Erythroblast (primary cell): ENCODE data around the gene TOR4A.

ENCODE experiments used
- DNase-seq, 2 experiments: peaks; one replicate each; lab custom pipeline; 2025; lab: John Stamatoyannopoulos, UW
- GATA1 ChIP-seq: IDR thresholded peaks from 2 replicates; pipeline ENCODE4 v1.6.1; 2011; ENCODE audit warnings: low read depth, mild to moderate bottlenecking, control low read depth, low read length, moderate library complexity
- POLR2A ChIP-seq: IDR thresholded peaks from 2 replicates; pipeline ENCODE4 v1.6.1; 2011; ENCODE audit warnings: mild to moderate bottlenecking, low read length

The TOR4A gene

DNA sequence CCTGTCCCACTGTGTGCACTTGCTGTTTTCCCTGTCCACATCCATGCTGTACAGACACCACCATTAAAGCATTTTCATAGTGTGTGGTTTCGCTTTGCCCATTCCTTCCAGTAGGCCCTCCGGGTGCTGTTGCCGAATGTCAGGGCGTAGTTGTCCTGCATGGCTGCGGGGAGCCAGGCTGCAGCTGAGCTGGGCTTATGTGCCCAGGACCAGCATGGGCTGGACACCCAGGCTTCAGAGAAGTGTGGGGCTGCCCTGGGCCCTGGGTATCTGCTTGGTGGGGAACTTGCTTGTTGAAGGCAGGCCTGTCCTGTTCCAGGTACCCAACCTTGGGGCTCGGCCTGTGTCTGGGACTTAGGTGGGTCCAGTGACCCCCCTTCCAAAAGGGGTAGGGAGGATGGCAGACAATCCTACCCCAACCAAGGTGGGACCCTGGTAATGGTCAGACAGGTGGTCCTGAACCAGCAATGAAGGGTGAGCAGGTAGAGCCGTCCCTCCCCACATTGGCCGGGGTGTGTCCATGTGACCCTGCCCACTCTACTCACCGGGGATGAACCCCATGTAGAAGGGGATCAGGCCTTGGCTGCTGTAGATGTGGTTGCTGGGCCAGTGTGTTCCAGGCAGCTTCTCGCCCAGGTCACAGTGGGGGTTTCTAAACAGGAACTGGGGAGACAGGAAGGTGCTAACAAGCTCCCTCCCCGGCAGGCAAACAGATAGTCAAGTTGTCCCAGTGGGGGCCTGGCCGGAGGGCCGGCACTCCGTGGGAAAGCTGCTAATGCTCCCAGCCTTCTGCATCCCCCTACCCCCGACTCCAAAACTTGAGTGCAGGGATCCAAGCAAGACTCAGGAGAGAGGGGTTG is 33.7 kb upstream of the TOR4A start:
- DNase-seq: peak; percentile 66 to 68
- TF ChIP-seq GATA1 (no peak), POLR2A (peak; percentile 82)

DNA sequence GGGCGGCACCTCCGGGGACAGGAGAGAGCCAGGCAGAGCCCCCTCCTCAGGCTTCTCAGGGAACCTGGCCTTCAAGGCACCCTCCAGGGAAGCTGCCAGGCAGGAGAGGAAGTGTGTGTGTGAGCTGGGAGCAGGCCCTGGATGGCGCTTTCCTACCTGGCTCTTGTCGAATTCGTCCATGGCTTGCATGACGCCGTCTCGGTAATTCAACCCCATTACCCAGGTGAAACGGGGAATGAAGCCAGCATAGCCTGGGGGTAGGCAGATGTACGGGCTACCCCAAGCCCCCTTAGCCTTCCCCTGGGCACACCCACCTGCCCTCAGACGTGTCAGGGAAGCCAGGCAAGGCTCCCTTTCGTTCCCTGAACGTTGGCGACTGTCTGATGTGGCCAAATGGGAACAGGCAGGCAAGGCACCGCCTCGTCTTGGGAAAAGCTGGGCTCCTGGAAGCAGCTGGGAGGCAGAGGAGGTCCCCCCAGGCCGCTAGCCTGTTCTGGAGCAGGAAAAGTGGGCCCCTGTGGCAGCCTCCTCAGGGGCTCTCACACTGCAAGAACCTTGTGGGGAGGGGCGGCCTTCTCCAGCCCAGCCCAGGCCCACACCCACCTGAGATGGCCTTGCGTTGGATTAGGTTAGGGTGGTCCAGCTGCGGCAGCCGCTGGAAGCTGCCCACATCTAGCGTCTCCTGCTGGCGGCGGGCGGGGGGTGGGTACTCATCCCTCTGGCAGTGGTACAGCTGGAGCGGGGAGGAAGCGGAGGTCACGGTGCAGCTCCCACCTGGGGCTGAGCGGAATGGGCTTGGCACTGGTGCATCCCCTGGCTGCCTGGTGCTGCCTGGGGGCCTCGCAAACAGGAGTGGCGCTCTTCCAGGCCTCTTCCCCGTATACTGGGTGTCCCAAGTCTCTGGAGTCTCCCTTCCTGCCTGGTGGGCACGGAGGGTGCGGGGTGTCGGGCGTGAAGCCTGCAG is 32.8 kb upstream of the TOR4A start:
- DNase-seq: peak in 1 of 2 experiments; percentile 60
- TF ChIP-seq GATA1 (no peak), POLR2A (no peak)

DNA sequence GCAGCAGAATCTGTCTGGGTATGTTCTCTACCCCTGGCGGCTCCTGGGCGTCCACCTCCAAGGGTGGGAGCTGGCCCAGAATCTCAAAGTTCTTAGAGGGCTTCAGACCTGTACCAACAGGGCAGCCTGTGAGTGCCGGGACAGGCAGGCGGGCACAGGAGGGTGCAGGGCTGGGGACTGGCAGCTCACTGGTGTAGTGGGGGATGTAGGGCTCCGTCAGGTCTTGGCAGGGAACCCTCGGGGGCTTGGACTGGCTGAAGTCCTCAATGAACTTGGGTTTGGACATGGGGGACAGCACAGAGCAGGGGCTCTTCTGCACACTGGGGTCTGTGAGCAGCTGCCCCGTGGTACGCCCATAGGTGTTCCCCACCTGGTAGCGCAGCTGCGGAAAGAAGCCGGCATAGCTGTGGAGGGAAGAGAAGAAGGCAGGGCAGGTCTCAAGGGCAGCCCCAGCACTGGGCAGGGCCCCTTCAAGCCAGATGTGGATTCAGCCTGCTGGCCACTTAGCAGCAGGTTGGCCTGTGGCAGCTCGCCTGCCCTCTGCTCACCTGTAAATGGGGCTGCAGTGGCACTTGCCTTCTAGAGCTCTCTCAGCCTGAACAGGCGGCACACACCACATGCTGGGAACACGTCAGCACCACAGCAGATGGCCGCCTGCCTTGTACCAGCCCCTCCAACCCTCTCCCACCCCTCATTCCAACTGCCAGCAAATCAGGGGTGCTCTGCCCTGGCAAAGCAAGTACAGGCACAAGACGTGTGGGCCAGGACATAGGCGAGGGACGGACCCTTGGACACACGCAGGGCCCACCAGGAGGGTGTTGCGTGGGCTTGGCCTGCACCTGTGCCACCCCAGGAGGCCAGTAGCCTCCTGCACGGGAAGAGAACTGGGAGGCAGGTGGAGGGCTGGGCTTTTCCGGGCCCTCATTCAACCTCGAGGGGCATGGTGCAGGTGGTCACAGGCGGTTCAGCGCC is 31.8 kb upstream of the TOR4A start:
- TF ChIP-seq GATA1 (no peak), POLR2A (no peak)
- DNase-seq: no peak

DNA sequence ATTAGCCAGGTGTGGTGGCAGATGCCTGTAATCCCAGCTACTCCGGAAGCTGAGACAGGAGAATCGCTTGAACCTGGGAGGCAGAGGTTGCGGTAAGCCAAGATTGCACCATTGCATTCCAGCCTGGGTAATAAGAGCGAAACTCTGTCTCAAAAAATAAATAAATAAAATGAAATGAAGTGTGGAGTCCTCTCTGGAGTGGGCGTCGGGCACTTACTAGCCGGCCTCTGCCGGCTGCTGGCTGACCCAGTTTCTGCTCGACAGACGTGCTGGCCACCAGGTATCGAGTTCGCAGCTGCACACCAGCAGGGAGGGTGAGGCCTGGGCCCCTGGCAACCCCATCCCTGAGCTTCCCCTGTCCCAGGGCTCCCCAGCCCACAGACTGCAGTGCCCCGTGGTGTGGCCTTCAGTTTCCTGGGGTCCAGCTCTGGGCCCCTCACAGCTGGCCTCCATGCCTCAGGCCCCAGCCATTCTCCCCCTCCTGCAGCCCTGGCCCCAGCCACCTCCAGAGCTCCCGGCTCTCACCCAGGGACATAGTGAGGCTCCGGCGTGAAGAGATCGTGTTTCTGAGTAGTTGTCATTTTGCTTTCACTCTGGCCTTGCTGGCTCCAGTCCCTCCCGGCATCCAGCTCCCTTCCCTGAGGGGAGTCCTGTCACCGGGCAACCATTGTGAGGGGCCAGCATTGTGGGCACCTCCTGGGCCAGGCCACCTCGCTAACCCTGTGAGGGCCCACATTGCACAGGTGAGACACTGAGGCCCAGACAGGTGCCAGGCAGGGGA is 30.2 kb upstream of the TOR4A start:
- TF ChIP-seq POLR2A (no peak), GATA1 (no peak)
- no peak for DNase-seq

DNA sequence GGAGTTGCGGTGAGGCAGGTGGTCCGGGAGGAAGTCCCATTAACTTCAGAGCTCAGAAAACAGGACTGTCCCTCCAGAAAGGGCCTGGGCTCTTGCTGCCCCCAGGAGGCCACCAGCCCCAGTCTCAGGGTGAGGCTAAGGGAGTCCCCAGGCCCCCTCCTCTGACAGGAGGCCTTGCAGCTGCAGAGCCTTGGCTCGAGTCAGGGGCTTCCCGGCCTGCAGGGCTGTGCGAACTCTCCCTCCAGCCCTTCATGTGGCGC is 29.7 kb upstream of the TOR4A start:
- DNase-seq: no peak
- TF ChIP-seq POLR2A (no peak), GATA1 (no peak)

DNA sequence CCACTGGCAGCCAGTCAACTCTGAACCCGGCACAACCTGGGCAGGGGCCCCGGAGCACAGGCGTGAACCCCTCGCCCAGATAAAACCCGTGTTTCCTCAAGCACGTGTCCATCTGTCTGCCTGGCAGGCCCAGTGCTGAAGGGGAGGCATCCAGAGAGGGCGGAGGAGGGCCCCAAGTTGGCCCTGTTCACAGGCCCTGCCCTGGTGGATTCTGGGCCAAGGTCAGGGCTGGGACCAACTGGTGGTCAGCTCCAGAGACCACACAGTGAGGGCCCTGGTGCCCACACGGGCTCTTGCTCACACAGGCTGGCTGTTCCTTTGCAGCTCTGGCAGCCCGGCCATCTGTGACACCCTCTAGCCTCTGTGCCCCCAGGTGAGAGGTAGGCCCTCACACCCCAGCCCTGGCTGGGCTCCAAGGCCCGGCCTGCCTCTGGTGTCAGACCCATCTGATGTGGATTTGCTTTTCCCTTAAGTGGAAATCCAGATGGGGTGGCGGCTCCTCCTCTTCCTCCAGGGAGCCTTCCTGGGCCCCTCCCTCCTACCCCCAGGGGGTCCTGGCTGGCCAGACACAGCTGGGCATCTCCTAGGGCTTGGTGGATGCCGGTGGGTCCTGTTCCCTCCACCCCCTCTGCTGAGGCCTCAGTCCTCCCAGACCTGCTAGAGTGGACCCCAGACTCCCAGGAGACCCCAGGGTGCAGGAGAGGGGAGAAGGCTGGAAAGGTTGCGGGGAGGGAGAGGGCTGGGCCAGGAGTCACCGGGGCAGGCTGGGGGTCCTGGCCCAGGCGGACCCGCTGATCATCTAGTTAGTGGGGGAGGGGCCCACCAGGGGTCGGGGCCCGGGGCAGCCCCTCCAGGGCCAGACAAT is 27.0 kb upstream of the TOR4A start:
- no peak for DNase-seq
- TF ChIP-seq POLR2A: no peak
- no peak for TF ChIP-seq GATA1

DNA sequence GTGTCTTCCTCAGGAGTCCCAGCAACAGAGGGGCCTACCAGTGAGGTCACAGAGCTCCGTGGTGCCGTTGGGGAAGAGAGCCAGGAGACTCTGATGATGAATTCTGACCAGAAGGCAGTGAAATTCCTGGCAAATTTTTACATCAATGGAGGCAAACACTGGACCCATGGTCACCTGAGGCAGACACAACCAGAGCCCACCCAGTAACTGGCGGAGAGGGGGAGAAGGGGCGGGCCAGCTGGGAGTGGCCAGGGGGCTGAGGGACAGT is 26.4 kb upstream of the TOR4A start, which contains the start of gene STPG3:
Gene STPG3 (plus strand): TSS at position 93 of the 268 bp plus-strand sequence. CDS start 1 bp downstream, at position 94.
- TF ChIP-seq GATA1: no peak
- no peak for TF ChIP-seq POLR2A
- DNase-seq: no peak

DNA sequence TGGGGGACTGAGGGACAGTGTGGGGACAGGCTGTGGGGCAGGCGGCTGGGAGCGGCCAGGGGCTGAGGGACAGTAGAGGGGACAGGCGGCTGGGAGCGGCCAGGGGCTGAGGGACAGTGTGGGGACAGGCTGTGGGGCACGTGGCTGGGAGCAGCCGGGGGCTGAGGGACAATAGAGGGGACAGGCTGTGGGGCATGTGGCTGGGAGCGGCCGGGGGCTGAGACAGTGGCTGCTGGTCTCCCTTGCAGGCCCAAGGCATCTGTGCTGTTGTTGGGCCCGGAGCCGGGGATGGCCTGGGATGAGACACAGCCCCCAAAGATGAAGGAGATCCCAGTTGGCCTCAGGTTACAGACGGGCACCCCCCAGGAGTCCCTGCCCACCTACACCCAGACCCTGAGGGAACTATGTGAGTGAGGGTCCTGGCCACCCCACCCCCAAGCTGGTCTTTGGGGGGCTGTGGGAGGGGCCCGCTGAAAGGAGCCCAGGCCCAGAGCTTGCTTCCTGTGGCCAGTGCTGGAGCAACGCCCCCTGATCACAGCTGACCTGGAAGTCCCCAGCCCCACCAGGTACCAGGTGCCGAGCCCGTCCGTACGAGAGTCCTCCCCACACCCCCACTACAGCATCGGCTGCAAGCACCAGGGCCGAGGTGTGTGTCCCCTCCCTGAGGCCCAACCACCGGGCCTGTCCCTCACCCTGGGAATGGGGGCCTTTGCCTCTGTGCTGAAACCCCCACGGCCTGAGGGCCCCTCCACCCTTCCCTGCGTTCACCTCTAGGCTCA is 25.8 kb upstream of the TOR4A start:
- TF ChIP-seq POLR2A (no peak), GATA1 (no peak)
- no peak for DNase-seq

DNA sequence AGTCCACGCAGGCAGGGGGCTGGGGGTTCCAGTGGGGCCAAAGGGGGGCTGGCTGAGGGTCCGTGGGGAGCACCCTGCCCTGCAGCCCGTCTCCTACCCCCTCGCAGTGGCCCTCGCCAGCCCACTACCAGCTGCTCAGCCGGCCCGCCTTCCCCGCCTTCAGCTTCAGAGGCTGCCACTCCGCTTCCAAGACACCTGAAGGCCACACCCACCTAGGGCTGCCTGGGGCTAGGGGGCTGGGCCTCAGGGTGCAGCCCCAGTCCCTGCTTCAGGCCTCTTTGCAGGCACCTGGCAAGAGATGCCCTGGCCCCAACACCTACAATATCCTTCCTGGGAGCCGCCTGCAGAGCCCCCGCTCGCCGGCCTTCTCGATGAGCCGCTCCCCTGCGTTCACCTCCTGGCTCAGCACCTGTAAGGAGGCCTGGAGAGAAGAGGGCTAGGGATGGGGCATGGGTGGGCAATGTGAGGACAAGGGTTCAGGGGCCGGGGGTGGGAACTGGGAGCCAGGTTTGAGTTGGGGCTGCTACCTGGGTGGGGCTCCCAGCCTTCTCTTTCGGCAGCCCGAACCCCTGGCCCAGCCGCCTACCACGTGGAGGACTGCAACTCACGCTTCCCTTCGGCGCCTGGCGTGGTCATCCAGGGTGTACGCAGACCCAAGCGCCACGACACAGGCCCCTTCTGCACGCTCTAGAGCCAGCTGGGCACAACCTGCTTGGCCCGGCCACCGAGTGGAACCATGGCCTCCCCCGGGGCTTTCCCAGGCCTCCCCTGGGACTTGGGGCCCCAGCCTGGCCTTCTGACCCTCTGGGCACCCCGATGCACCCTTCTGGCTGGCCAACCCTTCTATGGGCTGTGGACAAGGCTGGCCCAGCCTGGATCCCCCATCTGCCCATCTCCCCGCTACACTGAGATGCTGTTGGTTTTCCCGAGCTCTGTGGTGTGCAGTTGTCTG is 24.7 kb upstream of the TOR4A start:
- no peak for DNase-seq
- TF ChIP-seq POLR2A (no peak), GATA1 (no peak)

DNA sequence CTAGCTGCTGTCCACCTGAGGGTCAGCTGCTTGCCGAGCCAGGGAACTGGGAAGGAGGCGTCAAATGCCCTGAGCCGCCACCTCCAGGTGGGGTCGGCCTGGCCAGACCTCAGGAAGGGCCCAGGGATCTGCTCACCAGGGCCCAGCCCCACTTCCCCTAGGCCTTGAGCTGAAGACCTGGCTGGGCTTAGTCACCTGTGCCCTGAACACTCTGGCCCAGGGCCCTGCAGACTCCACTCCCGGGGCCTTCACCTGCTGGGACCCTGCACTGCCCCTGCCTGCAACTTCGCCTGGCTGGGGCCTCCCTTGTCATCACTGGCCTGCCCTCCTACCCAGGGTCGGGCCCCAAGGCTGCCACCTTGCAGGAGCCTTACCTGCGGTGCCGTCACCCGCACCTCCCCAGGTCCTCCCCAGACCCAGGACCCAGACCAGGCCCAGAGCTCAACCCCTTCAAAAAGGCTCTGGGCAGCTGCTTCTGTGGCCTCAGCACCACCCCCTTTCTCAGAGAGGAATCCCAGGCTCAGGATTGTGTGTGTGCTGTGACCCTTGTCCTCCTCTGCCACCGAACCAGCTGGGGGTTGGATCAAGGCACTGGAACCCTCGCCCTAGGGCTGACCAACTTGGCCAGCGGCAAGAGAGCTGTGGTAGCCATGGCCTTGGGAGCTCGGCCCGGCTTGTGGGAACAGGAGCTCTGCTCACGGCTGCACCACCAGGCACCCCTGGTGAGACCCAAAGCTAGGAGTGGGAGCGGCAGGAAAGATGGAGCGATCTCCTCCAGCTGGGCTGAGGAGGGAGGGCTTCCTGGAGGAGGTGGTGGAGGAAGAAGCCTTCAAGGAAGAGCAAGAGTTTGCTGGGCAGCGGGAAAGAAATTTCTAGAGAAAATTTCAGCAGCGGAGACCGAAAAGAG is 23.6 kb upstream of the TOR4A start:
- DNase-seq: no peak

More for the DNA sequence above, 23.6 kb upstream of the TOR4A start:
- TF ChIP-seq POLR2A (no peak), GATA1 (no peak)
